ENCODE measurements around the gene DCDC1. TPM values are rescaled to one million over a fixed set of nuclear protein-coding genes. Genes with fewer than 3 reads are reported as not detected.

The DCDC1 gene
- total and polyA plus RNA-seq, 2 donors (not counting 1 experiment from before 2014, with no cell fraction given) = 0.05 to 0.17 TPM

DNA sequence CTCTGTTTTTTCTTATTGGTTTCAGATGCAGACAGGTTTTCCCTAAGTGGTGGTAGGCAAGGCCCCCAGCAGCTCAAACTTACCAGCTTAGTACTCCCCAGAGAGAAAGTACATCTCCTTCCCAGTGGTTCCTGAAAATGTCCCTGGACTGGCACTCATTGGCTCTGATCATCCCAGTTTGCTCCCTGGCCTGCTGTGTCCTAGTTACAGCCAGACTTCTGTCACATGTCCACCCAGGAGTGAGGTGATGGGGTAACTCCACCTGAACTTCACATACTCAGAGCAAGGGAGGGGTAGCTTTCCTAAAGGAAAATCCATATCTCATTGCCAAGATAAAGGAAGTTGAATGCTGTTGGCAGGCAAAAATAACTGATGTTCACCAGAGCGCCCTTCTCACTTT lies 546.4 kb downstream of the DCDC1 start:
- TF ChIP-seq CTCF (conservative IDR thresholded peaks at IDR 0.05 in 1 of 2, IDR thresholded peaks at IDR 0.05 in 1 of 2; ENCODE audit: low read depth in 1 of 2, low read length in 2 of 2) = no peak
- no peak for TF ChIP-seq EZH2 (IDR thresholded peaks at IDR 0.05; ENCODE audit: low read length, missing control alignments)
- no peaks in the 10 kb centered on the region for H4K20me1 ChIP-seq (ENCODE audit: control insufficient read depth, extremely low read depth, insufficient read depth, low read length)
- H3K4me3 ChIP-seq (replicated peaks in 1 of 4; ENCODE audit: control extremely low read depth in 1 of 4, insufficient read depth in 1 of 4, low read depth in 3 of 4, low read length in 4 of 4) = no peak overlapping the region
- no peaks in the 10 kb centered on the region for H3K4me1 ChIP-seq (ENCODE audit: control insufficient read depth, extremely low read depth, insufficient read depth, low read length)
- DNase-seq (ENCODE audit: low read depth in 2 of 2) = no peak
- H2AFZ ChIP-seq (ENCODE audit: low read length) = no peak overlapping the region
- no peak overlapping the region for H3K4me2 ChIP-seq (ENCODE audit: extremely low read depth, insufficient read depth, low read length)
- no peaks in the 10 kb centered on the region for H3K27me3 ChIP-seq (ENCODE audit: control insufficient read depth, insufficient read depth, low read length)
- no peaks in the 10 kb centered on the region for H3K36me3 ChIP-seq (ENCODE audit: control insufficient read depth, insufficient read depth, low read length)
- no peak overlapping the region for H3K9ac ChIP-seq (ENCODE audit: insufficient read depth, low read length)
- H3K27ac ChIP-seq (ENCODE audit: insufficient read depth, low read length) = no peak overlapping the region
- H3K79me2 ChIP-seq (ENCODE audit: control insufficient read depth, insufficient read depth, low read length) = no peaks in the 10 kb centered on the region
- no peaks in the 10 kb centered on the region for H3K9me3 ChIP-seq (ENCODE audit: control insufficient read depth, insufficient read depth, low read depth, low read length)

GRCh38 chr11:30821438-30821965 lies 548.0 kb downstream of the DCDC1 start:
- no peak overlapping the region for H3K4me3 ChIP-seq (replicated peaks in 1 of 4; ENCODE audit: control extremely low read depth in 1 of 4, insufficient read depth in 1 of 4, low read depth in 3 of 4, low read length in 4 of 4)
- H3K4me1 ChIP-seq (ENCODE audit: control insufficient read depth, extremely low read depth, insufficient read depth, low read length) = no peaks in the 10 kb centered on the region
- no peak for DNase-seq (ENCODE audit: low read depth in 2 of 2)
- no peaks in the 10 kb centered on the region for H3K79me2 ChIP-seq (ENCODE audit: control insufficient read depth, insufficient read depth, low read length)
- no peak overlapping the region for H3K9ac ChIP-seq (ENCODE audit: insufficient read depth, low read length)
- no peak overlapping the region for H2AFZ ChIP-seq (ENCODE audit: low read length)
- no peak overlapping the region for H3K27ac ChIP-seq (ENCODE audit: insufficient read depth, low read length)
- no peaks in the 10 kb centered on the region for H3K36me3 ChIP-seq (ENCODE audit: control insufficient read depth, insufficient read depth, low read length)
- H3K9me3 ChIP-seq (ENCODE audit: control insufficient read depth, insufficient read depth, low read depth, low read length) = no peaks in the 10 kb centered on the region
- TF ChIP-seq CTCF (conservative IDR thresholded peaks at IDR 0.05 in 1 of 2, IDR thresholded peaks at IDR 0.05 in 1 of 2; ENCODE audit: low read depth in 1 of 2, low read length in 2 of 2) (no peak), EZH2 (IDR thresholded peaks at IDR 0.05; ENCODE audit: low read length, missing control alignments) (no peak)
- H3K4me2 ChIP-seq (ENCODE audit: extremely low read depth, insufficient read depth, low read length) = no peak overlapping the region
- H3K27me3 ChIP-seq (ENCODE audit: control insufficient read depth, insufficient read depth, low read length) = no peaks in the 10 kb centered on the region
- no peaks in the 10 kb centered on the region for H4K20me1 ChIP-seq (ENCODE audit: control insufficient read depth, extremely low read depth, insufficient read depth, low read length)

GRCh38 chr11:30818721-30819120 lies 550.8 kb downstream of the DCDC1 start:
- H2AFZ ChIP-seq (ENCODE audit: low read length) = no peak overlapping the region
- H3K27me3 ChIP-seq (ENCODE audit: control insufficient read depth, insufficient read depth, low read length) = no peaks in the 10 kb centered on the region
- H4K20me1 ChIP-seq (ENCODE audit: control insufficient read depth, extremely low read depth, insufficient read depth, low read length) = no peaks in the 10 kb centered on the region
- no peaks in the 10 kb centered on the region for H3K9me3 ChIP-seq (ENCODE audit: control insufficient read depth, insufficient read depth, low read depth, low read length)
- H3K27ac ChIP-seq (ENCODE audit: insufficient read depth, low read length) = no peak overlapping the region
- no peak overlapping the region for H3K4me2 ChIP-seq (ENCODE audit: extremely low read depth, insufficient read depth, low read length)
- H3K9ac ChIP-seq (ENCODE audit: insufficient read depth, low read length) = no peak overlapping the region
- no peaks in the 10 kb centered on the region for H3K36me3 ChIP-seq (ENCODE audit: control insufficient read depth, insufficient read depth, low read length)
- TF ChIP-seq EZH2 (IDR thresholded peaks at IDR 0.05; ENCODE audit: low read length, missing control alignments) = no peak
- H3K4me1 ChIP-seq (ENCODE audit: control insufficient read depth, extremely low read depth, insufficient read depth, low read length) = no peaks in the 10 kb centered on the region
- no peak for DNase-seq (ENCODE audit: low read depth in 2 of 2)
- H3K79me2 ChIP-seq (ENCODE audit: control insufficient read depth, insufficient read depth, low read length) = no peaks in the 10 kb centered on the region
- H3K4me3 ChIP-seq (replicated peaks in 1 of 4; ENCODE audit: control extremely low read depth in 1 of 4, insufficient read depth in 1 of 4, low read depth in 3 of 4, low read length in 4 of 4) = no peak overlapping the region
